ENCODE data around the gene FARS2.

DNA sequence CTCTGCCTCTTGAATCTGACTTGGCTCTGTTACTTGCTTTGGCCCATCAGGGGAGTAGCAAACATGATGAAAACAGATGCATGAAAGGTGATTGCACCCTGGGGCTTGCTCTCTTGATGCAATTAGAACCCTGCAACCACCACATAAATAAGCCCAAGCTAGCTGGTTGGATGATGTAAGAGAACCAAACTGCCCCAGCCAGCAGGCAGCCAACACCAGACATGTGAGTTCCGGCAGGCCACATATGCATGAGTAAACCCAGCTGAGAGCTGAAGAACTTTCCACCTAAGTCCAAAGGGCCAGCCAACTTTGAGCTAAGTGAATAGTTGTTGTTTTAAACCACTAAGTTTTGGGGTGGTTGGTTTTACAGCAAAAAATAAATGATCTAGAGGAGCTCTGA, 268.4 kb downstream of the FARS2 start:
- TF ChIP-seq, protein P1, sequence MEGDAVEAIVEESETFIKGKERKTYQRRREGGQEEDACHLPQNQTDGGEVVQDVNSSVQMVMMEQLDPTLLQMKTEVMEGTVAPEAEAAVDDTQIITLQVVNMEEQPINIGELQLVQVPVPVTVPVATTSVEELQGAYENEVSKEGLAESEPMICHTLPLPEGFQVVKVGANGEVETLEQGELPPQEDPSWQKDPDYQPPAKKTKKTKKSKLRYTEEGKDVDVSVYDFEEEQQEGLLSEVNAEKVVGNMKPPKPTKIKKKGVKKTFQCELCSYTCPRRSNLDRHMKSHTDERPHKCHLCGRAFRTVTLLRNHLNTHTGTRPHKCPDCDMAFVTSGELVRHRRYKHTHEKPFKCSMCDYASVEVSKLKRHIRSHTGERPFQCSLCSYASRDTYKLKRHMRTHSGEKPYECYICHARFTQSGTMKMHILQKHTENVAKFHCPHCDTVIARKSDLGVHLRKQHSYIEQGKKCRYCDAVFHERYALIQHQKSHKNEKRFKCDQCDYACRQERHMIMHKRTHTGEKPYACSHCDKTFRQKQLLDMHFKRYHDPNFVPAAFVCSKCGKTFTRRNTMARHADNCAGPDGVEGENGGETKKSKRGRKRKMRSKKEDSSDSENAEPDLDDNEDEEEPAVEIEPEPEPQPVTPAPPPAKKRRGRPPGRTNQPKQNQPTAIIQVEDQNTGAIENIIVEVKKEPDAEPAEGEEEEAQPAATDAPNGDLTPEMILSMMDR (IDR thresholded peaks at IDR 0.05): no peak
- no peak for TF ChIP-seq POLR2A (IDR thresholded peaks at IDR 0.05)

All from esophagus squamous epithelium (tissue), 4 donors.